Raji (cell line): Measurements from ENCODE around the gene RXYLT1.

Experiments used
- POLR2A ChIP-seq: IDR thresholded peaks from 2 replicates; pipeline ENCODE4 v1.6.1; 2011; ENCODE audit warnings: low read depth, low read length, control low read depth; ENCODE audit not compliant: insufficient read depth

RXYLT1 gene, protein sequence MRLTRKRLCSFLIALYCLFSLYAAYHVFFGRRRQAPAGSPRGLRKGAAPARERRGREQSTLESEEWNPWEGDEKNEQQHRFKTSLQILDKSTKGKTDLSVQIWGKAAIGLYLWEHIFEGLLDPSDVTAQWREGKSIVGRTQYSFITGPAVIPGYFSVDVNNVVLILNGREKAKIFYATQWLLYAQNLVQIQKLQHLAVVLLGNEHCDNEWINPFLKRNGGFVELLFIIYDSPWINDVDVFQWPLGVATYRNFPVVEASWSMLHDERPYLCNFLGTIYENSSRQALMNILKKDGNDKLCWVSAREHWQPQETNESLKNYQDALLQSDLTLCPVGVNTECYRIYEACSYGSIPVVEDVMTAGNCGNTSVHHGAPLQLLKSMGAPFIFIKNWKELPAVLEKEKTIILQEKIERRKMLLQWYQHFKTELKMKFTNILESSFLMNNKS

DNA sequence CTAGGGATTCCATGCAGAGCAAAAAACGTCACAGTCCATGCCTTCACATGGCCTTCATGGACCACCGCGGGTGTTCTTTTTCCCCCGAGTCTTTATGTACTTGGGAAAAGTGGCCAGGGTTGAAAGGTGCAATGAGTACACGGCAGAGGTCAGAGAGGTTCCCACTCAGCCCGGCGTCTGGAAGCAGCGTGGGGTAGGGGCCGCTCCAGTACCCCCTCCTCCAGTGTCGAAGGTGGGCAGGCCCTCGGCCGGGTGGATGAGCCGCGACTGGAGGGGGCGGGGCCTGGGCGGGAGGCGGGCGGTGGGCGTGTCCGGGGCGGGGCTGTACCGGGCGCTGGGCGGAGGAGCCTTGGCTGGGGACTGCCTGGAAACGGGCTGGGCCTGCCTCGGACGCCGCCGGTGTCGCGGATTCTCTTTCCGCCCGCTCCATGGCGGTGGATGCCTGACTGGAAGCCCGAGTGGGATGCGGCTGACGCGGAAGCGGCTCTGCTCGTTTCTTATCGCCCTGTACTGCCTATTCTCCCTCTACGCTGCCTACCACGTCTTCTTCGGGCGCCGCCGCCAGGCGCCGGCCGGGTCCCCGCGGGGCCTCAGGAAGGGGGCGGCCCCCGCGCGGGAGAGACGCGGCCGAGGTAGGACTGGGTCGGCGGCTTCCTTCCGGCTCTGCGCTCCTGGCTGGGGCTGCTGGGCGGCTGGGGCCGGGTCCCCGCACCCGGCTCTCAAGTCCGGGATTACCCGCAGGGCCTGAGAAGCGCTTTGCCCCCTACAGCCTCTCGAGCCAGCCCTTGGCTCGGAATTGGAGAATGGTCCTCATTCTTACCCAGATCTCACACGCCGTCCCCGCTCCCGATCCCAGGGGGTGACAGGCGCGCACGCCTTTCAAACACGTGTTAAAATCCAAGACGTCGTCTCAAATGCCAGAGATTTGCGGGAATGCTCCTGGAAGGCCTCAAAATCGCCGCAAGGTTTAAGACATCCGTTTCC is at the start of gene RXYLT1:
Gene RXYLT1, plus strand, starts transcription at position 412 of the 984 bp plus-strand sequence. Its CDS starts 52 bp downstream, at position 464.
- TF ChIP-seq POLR2A, result peak; percentile 96

DNA sequence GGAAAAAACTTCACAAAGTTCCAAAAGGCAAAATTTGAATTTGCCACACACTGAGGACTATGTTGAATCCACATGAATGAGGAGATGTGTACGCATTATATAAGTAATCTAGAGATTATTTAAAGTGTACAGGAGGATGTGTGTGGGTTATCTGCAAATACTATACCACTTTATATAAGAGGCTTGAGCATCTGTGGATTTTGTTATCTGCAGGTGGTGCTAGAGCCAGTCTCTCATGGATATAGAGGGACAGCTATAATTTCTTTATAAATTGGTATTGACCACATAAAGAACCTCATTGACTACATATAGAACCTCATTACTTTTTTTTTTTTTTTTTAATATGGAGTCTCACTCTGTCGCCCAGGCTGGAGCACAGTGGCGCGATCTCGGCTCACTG is 32.2 kb upstream of the RXYLT1 start:
- TF ChIP-seq POLR2A, result no peak

DNA sequence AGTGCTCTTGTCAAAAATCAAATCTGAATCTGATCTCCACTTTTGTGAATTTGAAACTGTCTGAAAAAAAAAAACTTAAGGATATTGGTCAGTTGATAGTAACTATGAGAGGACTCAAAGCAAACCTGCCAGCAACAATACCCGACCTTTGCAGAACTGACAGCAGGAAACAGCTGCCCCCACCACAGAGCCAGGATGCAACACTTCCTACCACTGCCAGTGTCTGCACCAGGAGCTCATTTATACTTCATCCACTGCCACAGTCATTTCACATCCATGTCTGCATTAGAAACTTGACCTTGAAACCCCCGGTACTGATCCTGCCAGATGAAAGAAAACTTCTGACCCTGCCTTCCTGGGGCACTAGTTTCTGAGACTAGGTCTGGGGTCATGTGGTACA is 27.4 kb upstream of the RXYLT1 start:
- no peak for TF ChIP-seq POLR2A

DNA sequence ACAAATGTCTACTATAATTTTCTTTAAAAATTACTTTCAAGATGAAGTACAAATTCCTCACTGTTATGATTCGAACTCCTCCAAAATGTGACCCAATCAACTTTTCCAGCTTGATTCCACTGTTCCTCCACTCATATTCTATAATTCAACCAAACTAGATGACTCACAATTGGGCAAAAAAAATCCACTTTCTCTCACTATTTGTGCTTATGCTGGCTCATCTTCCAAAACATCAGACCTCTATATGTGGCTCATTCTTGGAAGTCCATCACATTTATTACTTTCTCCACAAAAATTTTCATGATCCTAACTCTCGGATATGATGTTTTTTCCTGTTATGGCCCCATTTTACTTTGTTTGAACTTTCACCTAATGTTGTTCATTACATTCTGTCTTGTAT is 26.9 kb upstream of the RXYLT1 start:
- no peak for TF ChIP-seq POLR2A

DNA sequence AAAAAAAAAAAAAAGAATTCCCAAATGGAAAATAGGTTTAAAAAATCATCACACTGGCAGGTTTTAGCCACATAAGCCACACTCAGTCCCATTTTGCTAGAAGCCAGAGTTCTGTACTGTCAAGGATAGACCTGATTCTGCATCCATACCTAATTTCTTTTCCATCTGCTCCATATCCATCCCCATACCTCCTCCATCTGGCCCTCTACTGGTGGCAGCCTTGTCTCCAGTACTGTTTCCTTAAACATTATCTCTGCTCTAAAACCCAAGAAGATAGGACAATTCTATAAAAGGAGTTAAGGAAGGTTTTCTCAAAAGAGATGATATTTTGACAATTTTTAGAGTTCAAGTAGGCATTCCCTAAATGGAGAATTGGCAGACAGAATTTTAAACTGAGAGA is 26.0 kb upstream of the RXYLT1 start:
- no peak for TF ChIP-seq POLR2A

DNA sequence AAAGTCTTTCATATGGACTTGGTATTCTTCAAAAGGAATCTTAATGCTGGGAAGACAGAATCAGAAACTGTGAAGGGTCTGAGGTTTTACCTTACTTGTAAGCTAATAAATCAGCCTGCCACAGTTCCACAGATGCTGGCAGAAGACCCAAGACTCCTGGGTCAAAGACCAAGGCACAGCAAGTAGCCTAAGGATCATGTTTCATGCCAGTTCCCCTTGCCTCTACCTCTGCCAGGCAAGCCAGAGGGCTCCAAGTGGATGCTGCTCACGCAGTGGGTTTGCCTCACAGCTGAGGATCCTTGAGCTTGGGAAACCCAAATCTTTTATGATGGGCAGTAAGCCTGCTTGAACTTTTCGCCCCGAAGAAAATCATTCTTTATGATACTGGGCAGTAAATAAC is 15.2 kb upstream of the RXYLT1 start:
- TF ChIP-seq POLR2A, result no peak

DNA sequence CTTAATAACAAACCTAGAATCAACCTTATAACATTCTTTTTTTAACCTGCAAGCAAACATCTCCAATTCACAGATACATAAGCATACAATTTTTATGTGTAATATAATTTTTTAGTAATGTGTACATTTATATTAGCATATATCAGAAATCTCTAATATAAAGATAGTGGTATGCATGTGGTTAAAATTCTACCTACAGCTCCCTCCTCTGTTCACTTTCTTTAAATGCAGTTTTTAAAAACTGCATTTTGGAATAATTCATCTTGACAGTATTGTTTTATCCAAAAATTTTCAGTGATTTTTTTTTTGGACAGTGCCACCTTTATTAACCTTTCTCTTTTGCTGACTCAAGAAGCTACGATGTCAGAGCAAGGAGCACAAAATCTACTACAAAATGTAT is 13.2 kb upstream of the RXYLT1 start:
- no peak for TF ChIP-seq POLR2A

DNA sequence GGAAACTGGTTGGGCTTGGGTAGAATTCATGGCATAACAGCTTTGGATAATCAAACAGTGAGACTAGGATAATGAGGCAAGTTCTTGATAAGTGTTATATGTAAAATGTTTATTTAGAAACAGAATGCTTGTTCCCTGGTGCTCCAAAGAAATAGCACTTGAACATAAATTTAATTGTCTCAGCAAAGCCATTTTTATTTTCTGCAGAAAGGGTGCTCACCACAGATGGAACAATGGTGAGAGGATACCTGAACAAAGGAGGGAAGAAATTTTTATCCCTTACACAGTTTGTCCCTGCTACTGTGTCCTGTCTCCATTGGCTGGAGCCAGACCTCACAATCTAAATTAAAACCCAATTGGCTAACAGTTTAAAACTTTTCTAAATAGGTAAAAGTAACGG is 9.3 kb upstream of the RXYLT1 start:
- no peak for TF ChIP-seq POLR2A

DNA sequence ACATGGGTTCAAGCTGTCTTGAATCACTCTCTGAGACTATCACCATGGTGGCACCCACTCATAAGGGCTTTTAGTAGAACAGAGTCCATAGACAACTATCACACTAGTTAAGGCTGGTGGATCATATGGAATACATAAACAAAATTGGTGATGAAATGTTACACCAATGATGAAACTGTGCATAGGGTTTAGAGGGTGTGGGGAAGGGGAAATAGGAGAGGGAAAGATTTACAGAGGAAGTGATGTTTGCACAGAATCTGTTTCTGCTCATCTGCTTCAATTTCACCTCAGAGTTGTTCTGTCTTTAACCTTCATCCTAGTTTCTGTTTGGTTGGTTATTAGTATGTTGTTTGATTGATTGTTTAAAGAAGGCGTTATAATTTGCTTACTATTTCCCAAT is 2.4 kb upstream of the RXYLT1 start:
- no peak for TF ChIP-seq POLR2A

DNA sequence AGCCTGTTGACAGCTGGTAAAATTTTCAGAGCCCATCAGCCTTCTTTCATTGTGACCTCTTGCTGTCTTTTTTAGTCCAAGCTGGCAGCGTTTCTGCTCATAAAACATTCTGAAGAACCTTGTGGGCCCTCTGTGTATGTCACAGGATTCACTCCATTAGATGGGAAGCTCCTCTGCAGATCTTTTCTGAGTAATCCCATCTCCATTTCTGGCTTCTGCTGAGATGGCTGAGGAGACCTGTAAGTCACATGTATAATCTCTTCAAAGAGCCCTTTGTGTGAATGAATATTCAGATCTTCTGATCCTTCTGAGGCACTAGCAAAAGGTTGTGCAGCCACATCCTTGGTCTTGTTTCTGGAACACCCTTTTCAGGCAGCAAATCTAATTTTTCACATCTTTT is 2.8 kb downstream of the RXYLT1 start:
- no peak for TF ChIP-seq POLR2A

DNA sequence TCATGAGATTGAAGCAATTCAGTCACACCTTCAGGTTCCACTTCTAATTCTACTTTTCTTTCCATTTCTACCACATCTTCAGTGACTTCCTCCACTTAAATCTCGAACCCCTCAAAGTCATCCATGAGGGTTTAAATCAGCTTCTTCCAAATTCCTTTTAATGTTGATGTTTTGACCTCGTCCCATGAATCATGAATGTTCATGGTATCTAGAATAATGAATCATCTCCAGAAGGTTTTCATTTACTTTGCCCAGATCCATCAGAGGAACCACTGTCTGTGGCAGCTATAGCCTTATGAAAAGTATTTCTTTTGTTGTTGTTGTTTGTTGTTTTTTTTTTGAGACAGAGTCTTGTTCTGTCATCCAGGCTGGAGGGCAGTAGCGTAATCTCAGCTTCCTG is 7.6 kb downstream of the RXYLT1 start:
- no peak for TF ChIP-seq POLR2A

DNA sequence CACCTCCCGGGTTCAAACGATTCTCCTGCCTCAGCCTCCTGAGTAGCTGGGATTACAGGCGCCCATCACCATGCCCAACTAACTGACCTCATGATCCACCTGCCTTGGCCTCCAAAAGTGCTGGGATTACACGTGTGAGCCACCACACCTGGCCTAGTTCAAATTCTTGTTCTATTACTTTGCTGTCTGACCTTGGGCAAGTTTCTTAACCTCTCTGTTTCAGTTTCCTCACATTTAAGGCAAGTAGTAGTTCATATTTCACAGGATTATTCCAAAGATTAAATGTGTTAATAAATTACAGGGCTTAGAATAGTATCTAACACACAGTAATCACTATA is 10.9 kb downstream of the RXYLT1 start:
- no peak for TF ChIP-seq POLR2A

DNA sequence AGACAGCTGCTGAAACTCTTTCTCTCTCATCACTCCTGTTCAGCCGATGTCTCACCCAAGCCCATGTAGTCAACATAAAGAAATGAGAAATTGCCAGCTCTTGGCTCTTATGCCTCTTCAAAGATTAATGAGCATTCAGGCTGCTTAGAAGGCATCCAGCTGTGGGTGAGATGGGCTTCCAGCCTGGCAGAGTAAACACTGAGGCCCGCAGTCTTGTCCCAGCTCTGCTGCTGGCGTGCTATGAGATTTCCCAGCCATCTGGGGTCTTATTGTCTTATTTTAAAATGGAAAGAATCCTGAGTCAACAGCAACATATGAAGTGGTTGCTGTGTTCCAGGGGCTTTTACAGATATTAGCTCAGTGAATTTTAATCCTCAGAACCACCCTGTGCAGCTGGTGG is 12.6 kb downstream of the RXYLT1 start:
- no peak for TF ChIP-seq POLR2A

DNA sequence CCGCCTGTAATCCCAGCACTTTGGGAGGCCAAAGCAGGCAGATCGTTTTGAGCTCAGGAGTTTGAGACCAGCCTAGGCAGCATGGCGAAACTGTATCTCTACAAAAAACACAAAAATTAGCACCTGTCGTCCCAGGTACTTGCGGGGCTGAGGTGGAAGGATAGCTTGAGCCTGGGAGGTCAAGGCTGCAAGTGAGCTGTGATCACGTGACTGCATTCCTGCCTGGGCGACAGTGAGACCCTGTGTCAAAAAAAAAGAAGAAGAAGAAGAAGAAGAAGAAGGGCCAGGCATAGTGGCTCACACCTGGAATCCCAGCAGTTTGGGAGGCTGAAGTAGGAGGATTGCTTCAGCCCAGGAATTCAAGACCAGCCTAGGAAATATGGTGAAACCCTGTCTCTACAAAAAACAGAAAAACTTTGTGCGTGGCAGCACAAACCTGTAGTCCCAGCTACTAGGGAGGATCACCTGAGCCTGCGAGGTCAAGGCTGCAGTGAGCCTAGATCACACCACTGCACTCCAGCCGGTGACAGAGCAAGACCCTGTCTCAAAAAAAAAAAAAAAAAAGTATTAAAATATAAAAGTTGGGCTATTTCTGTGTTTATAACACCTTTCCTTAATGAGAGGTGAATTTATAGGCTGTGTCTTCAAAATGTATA is 15.5 kb downstream of the RXYLT1 start:
- TF ChIP-seq POLR2A, result no peak

DNA sequence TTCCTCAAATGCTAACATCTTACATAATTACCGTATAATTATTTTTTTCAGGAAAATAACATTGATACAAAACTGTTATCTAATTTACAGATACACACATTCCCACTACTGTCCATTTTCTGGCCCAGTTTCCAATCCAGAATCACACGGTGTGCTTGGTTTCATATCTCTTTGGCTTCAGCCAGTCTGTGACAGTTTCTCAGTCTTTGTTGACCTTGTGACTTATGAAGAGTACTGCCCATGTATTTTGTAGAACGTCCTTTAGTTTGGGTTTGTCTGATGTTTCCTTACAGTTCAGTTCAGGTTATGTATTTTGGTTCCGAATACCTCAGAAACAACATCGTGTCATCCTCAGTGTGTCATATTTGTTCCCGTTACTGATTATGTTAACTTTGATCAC is 16.2 kb downstream of the RXYLT1 start:
- no peak for TF ChIP-seq POLR2A
